SH-SY5Y (cell line): Measurements from ENCODE around the gene PRRX1.

Source experiments
- GATA2 ChIP-seq: IDR thresholded peaks from 2 replicates; pipeline ENCODE4 v1.6.1; 2011; ENCODE audit warnings: mild to moderate bottlenecking, low read depth, low read length
- GATA3 ChIP-seq: IDR thresholded peaks from 2 replicates; pipeline ENCODE4 v1.6.1; 2011; ENCODE audit warnings: low read depth, mild to moderate bottlenecking, low read length, moderate library complexity

DNA sequence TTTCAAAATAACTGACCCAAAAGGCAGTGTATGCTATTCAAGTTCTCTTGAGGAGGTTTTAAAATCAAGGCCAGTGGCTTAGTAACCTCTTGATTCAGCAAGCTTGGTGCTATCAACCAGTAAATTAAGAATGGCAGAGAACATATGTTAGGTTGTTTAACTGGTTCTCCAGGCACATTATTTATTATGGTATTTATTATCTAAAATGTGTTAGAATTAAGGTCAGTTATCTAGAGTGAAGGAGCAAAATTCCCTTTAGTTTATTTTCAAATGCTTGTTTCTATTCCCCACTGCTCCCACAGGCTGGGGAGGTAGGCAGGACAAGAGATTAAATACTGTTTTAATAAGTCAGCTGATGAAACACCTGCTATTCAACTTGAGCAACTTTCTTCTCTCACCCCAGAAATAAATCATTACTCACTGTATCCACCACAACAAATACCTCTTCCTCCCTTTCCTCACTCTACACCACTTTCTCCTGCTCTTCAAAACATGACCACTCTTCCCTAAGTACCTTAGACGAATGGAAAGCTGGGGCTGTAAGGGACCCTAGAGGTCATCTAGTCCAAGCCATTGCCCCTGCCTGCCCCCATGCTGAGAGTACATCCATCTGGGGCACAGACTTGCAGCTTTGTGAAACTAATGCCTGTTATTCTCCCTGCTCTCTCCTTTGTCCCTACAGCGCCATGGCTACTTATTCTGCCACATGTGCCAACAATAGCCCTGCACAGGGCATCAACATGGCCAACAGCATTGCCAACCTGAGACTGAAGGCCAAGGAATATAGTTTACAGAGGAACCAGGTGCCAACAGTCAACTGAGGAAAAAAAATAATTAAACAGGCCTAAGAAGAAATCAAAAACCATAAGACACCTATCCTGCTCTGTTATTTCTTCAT lies 71.7 kb downstream of the PRRX1 start:
- TF ChIP-seq GATA2, result no peak
- no peak for TF ChIP-seq GATA3
